OCI-LY1 (cell line): ENCODE measurements around the gene NOS1.

Experiments used
- H2AFZ ChIP-seq: fragments of 200-600 bp; sonication (generic), shearing (Covaris generic); 2 replicates; pipeline ENCODE4 v1.6.0; 2014; ENCODE audit warnings: antibody characterized with exemption, mild to moderate bottlenecking, low read length
- H3F3A ChIP-seq: fragments of 200-600 bp; sonication (generic), shearing (Covaris generic); 2 replicates; pipeline ENCODE4 v1.6.0; 2014; ENCODE audit warnings: mild to moderate bottlenecking, antibody characterized with exemption, low read length, moderate library complexity; ENCODE audit not compliant: insufficient read depth
- H3K27ac ChIP-seq: fragments of 200-600 bp; sonication (generic); 2 replicates; pipeline ENCODE4 v1.5.1; 2014; ENCODE audit warnings: low read length, mixed run types, mild to moderate bottlenecking, low read depth; ENCODE audit not compliant: poor library complexity, severe bottlenecking
- H3K27me3 ChIP-seq: fragments of 200-600 bp; sonication (generic); 2 replicates; pipeline ENCODE4 v1.6.0; 2014; ENCODE audit warnings: antibody characterized with exemption, mild to moderate bottlenecking, low read length, moderate library complexity; ENCODE audit not compliant: insufficient read depth
- H3K36me3 ChIP-seq: fragments of 200-600 bp; sonication (generic); 2 replicates; pipeline ENCODE4 v1.6.1; 2014; ENCODE audit warnings: mild to moderate bottlenecking, antibody characterized with exemption, low read length, moderate library complexity, mixed read lengths; ENCODE audit not compliant: insufficient read depth
- H3K4me1 ChIP-seq: fragments of 200-600 bp; sonication (generic); 2 replicates; pipeline ENCODE4 v1.5.1; 2014; ENCODE audit warnings: mild to moderate bottlenecking, low read length, moderate library complexity; ENCODE audit not compliant: insufficient read depth, severe bottlenecking
- H3K4me2 ChIP-seq: fragments of 200-600 bp; sonication (generic), shearing (Covaris generic); 2 replicates; pipeline ENCODE4 v1.6.1; 2014; ENCODE audit warnings: low read length
- H3K4me3 ChIP-seq: fragments of 200-600 bp; sonication (generic); 2 replicates; pipeline ENCODE4 v1.5.1; 2014; ENCODE audit warnings: low read length, low read depth, mild to moderate bottlenecking, mixed read lengths; ENCODE audit not compliant: poor library complexity, severe bottlenecking
- H3K79me2 ChIP-seq: fragments of 200-600 bp; shearing (Covaris generic); 2 replicates; pipeline ENCODE4 v1.6.1; 2016; ENCODE audit warnings: mixed run types, low read length, mixed read lengths; ENCODE audit not compliant: insufficient read depth
- H3K9ac ChIP-seq: fragments of 200-600 bp; sonication (generic), shearing (Covaris generic); 2 replicates; pipeline ENCODE4 v1.6.1; 2014; ENCODE audit warnings: mild to moderate bottlenecking, low read length, mixed read lengths
- H3K9me2 ChIP-seq: fragments of 200-600 bp; sonication (generic), shearing (Covaris generic); 2 replicates; pipeline ENCODE4 v1.6.1; 2014; ENCODE audit warnings: low read depth, mild to moderate bottlenecking, low read length, mixed read lengths
- H3K9me3 ChIP-seq: fragments of 200-600 bp; shearing (Covaris generic); 2 replicates; pipeline ENCODE4 v1.6.1; 2014; ENCODE audit warnings: low read length, mixed read lengths
- H4K20me1 ChIP-seq: fragments of 200-600 bp; sonication (generic), shearing (Covaris generic); 2 replicates; pipeline ENCODE4 v1.6.0; 2016; ENCODE audit warnings: mild to moderate bottlenecking, low read length; ENCODE audit not compliant: insufficient read depth
- EZH2 ChIP-seq: fragments of 200-600 bp; sonication (generic), shearing (Covaris generic); IDR thresholded peaks from 2 replicates; pipeline ENCODE4 v1.8.0; 2017; ENCODE audit warnings: borderline replicate concordance, mixed run types, mild to moderate bottlenecking, antibody characterized with exemption, low read length, moderate library complexity, mixed read lengths
- TF ChIP-seq, protein P1 (sequence below): fragments of 200-600 bp; sonication (generic), shearing (Covaris generic); IDR thresholded peaks from 2 replicates; pipeline ENCODE4 v1.5.1; 2017; ENCODE audit warnings: mild to moderate bottlenecking, antibody characterized with exemption, low read length, moderate library complexity, mixed read lengths

Gene NOS1

DNA sequence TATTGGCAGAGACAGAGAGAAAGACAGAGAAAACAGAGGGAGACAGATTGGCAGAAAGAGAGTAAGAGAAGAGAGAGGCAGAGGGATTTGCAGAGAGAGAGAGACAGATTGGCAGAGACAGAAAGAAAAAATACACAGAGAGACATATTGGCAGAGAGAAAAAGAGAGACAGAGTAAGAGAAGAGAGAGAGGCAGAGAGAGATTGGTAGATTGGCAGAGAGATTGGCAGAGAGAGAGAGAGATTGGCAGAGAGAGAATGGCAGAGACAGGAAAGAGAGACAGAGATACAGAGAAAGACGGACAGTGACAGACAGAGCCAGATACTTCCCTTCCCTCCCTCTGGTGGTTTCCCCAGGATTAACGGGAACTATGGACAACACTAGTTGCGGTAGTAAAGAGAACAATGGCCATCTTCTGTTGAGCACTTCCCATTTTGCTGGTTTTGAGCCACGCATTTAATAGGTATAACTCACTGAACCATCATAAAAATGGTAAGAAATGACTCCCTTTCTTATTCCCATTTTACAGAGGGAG lies 2.6 kb upstream of the NOS1 start:
- no peaks in the 10 kb centered on the region for H3K27me3 ChIP-seq
- H3K9me2 ChIP-seq: no peaks in the 10 kb centered on the region
- H4K20me1 ChIP-seq: no peaks in the 10 kb centered on the region
- no peak overlapping the region for H2AFZ ChIP-seq
- H3K27ac ChIP-seq: no peak overlapping the region
- H3F3A ChIP-seq: no peaks in the 10 kb centered on the region
- TF ChIP-seq, protein P1, sequence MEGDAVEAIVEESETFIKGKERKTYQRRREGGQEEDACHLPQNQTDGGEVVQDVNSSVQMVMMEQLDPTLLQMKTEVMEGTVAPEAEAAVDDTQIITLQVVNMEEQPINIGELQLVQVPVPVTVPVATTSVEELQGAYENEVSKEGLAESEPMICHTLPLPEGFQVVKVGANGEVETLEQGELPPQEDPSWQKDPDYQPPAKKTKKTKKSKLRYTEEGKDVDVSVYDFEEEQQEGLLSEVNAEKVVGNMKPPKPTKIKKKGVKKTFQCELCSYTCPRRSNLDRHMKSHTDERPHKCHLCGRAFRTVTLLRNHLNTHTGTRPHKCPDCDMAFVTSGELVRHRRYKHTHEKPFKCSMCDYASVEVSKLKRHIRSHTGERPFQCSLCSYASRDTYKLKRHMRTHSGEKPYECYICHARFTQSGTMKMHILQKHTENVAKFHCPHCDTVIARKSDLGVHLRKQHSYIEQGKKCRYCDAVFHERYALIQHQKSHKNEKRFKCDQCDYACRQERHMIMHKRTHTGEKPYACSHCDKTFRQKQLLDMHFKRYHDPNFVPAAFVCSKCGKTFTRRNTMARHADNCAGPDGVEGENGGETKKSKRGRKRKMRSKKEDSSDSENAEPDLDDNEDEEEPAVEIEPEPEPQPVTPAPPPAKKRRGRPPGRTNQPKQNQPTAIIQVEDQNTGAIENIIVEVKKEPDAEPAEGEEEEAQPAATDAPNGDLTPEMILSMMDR: no peak
- TF ChIP-seq EZH2: no peak
- no peaks in the 10 kb centered on the region for H3K79me2 ChIP-seq
- no peak overlapping the region for H3K4me2 ChIP-seq
- no peaks in the 10 kb centered on the region for H3K36me3 ChIP-seq
- no peaks in the 10 kb centered on the region for H3K4me1 ChIP-seq
- no peak overlapping the region for H3K4me3 ChIP-seq
- no peak overlapping the region for H3K9ac ChIP-seq
- no peaks in the 10 kb centered on the region for H3K9me3 ChIP-seq

DNA sequence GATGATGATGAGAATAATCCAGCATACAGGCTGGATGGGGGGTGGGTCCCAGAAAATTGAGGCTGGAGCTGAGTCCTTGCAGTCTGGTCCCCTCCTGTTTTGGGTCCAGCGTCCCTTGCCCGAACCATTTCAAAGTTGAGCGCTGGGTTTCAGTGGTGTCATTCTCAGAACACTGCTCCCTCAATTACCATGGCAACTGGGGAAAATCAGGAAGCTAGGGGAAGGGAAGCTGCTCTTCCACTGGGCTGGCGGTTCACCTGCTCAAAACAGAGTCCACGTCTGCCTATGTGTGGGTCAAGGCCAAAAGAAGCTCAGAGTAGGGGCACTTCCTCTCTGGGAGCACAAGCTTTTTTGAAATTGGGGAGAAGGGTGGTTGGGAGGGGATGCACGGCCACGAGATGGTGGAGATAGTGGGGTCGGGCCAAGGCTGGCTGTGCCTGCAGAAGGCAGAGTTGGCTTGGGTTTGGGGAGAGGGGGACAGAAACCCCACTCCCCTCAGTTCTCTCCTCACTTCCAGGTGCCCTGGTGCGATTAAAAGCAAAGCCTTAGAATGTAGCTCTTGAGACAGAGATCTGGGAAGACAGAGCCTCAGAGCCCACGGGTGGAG lies 1.7 kb upstream of the NOS1 start:
- Histone ChIP-seq H3K4me2 (no peak overlapping the region), H3K4me3 (no peak overlapping the region), H3K9ac (no peak overlapping the region), H3K27me3 (no peaks in the 10 kb centered on the region), H3K4me1 (no peaks in the 10 kb centered on the region), H2AFZ (no peak overlapping the region), H3K27ac (no peak overlapping the region), H3F3A (no peaks in the 10 kb centered on the region), H3K9me2 (no peaks in the 10 kb centered on the region), H4K20me1 (no peaks in the 10 kb centered on the region), H3K36me3 (no peaks in the 10 kb centered on the region), H3K9me3 (no peaks in the 10 kb centered on the region), H3K79me2 (no peaks in the 10 kb centered on the region)
- no peak for TF ChIP-seq EZH2
- TF ChIP-seq, protein P1: no peak

DNA sequence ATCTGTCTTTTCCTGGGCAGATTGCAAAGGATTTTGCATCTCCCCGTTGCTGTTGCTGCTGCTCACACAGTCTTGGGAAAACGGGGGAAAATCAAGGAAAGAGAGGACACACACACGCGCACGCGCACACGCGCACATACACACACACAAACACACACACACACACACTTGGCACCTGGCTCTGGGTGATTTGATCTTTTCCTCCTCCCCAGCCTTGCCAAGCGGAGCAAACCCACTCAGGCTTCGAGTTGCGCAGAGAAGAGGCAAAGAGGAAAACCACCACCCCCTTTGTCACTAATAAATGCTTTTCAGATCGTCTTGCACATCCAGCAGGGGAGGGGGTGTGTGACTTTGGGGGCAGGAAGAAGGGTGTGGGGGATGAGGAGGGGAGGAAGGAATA lies 965 bp upstream of the NOS1 start:
- no peak for TF ChIP-seq EZH2
- TF ChIP-seq, protein P1: no peak
- Histone ChIP-seq H4K20me1 (no peaks in the 10 kb centered on the region), H3K27me3 (no peaks in the 10 kb centered on the region), H3K4me1 (no peaks in the 10 kb centered on the region), H3F3A (no peaks in the 10 kb centered on the region), H3K9me2 (no peaks in the 10 kb centered on the region), H3K9me3 (no peaks in the 10 kb centered on the region), H2AFZ (no peak overlapping the region), H3K36me3 (no peaks in the 10 kb centered on the region), H3K27ac (no peak overlapping the region), H3K4me3 (no peak overlapping the region), H3K9ac (no peak overlapping the region), H3K79me2 (no peaks in the 10 kb centered on the region), H3K4me2 (no peak overlapping the region)
